HG03378 (cell line): Measurements from ENCODE around the gene NCAPG2.

ENCODE experiments used
- ATAC-seq: cut with Tn5 transposase; IDR thresholded peaks from one replicate; pipeline ENCODE4 v1.9.1; 2021; ENCODE audit warnings: mild to moderate bottlenecking, moderate library complexity; ENCODE audit not compliant: unreplicated experiment

The NCAPG2 gene

DNA sequence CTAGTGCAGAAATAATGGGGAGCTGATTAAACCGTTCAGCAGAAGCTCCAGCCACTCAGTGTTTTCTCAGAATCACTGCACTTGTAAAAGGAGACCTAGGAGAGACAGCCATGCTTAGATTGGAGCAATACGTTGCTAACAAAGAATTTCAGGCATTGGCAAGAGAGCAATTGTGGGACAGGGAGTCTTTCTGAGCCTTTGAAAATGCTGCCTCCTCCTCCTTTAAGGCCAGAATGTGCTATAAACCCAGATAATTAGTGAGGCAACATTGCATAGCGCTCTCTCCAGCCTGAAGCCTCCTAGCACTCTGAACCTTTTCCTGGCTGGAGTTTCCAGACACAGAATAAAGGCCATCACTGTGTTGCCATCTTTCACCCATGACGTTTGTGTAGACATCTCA, 98.5 kb downstream of the NCAPG2 start:
- no peak for ATAC-seq

DNA sequence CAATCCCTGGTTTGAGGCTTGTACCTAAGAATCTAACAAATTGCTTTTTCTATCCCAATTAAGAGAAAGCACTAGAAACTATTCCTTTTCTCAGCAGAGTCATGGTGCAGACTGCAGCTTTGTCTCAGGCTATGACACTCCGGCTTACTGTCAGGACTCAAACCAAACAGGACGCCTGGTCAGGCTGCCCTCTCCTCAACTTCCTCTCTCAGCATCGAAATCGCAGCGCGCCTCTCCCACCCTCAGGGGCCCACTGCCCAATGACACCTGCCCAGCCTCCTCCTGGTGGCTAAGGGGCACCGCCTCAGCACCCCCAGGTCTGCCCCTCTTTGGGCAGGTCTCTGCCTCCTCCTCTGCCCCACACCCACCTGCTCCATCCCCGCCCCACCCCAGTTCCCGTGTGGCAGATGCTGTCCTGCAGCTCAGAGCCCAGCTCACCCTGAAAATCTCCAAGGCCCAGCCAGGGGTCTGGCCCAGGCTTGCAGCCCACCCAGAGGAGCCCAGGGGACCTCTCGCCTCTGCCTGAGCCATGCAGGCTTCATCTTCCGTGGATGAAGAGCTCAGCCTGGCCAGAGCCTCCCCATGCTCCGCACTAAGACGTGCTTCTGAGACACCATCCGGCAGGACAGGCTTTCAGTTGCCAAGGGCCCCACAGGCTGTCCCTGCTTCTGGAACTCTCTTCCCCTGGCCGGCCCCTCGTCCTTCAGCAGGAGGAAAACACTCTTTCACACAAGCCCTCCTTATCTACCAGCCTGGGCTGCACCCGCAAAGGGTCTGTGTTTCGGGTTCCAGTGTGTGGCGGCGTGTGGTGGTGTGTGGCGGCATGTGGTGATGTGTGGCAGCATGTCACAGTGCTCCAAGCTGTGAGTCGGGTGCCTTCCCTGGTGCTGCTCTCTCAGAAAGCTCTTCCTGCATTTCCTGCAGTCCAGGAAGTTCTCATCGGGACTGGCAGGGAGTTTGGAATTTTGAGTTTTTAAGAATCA, 100.5 kb downstream of the NCAPG2 start:
- no peak for ATAC-seq

DNA sequence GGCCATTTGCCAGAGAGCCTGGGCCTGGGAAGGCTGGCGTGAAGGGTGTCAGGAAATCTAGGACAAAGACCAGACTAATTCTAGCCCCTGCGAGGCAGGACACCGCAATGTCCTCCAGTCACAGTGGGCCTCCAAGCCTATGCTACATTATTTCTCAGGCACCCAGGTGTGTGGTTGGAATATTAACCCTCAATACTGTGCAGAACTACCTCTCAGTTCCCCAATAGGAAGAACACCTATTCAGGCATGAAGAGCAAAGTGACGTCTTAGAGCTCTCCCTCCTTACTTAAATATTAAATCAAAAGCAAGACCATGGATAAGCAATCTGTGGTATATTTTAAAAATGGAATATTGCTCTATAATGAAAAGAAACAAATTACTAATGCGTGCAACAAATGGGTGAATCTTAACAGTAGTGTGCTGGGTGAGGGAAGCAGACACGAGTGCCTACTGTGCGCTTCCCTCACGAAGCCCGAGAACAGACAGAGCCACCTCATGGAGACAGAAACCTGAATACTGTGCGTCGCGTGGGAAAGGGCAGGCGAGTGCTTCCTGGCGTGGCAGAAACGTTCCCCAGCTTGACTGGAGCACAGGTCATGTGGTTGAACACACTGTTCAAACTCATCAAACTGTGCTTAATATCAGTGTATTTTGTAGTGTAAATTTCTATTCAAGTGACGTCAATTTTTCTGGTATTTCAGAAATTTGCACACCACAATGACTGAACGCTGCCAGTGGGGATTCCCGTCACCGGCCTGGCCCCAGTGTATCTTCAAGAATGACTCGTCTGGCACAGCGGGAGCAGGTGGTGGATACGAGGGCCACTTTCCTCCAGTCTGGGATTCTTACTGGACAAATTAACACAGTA, 101.5 kb downstream of the NCAPG2 start:
- peak; percentile 52 for ATAC-seq

DNA sequence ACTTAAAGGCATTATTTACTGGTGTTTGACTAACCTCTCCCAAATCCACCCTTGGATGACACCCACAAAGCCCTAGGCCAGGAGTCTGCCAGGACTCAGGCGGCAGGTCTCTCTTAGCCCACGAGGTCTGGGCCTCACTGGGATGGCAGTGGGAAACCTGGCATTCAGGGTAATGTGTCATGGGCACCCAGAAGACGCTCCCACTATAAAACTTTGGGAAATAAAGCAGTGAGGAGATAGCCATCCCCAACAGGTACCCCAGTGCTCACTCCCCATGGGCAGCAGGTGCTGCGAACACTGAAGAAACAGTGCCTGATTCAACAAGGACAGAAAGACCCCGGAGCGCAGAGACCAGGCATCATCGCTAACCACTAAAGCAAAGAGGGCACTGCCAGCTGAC, 102.6 kb downstream of the NCAPG2 start:
- ATAC-seq = no peak

DNA sequence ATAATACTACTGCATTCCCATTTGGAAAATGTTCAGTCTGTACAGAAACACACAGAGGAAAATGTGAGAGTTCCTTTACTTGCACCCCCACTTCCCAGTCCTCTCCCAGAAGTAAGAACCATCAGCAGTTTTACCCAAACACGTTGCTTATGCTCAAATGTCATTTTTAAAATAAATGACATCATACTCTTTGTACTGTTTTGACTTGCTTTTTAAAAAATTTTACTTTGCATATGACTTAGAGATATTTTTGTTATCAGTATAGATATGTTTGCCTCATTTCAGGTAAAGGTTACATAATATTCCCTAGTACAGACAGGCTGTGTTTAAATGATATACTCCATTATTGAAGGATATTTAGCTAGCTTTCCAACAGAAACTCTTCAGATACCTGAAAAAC, 103.5 kb downstream of the NCAPG2 start:
- no peak for ATAC-seq

DNA sequence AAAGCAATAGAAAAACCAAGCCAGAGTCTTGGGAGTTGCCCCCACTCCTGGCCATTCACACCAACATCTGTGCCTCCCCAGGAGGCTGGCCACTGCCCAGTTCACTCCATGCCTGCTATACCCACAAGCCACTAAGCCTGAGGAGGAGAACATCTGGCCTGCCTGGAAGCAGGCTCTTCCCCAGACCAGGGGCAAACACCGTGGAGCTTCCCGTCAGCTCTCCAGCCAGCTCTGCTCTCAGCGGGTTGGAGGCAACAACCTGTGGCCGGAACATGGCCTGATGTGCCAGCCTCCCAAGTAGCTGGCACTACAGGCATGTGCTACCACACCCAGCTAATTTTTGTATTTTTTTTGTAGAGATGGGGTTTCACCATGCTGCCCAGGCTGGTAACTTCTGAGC, 107.9 kb downstream of the NCAPG2 start:
- no peak for ATAC-seq

DNA sequence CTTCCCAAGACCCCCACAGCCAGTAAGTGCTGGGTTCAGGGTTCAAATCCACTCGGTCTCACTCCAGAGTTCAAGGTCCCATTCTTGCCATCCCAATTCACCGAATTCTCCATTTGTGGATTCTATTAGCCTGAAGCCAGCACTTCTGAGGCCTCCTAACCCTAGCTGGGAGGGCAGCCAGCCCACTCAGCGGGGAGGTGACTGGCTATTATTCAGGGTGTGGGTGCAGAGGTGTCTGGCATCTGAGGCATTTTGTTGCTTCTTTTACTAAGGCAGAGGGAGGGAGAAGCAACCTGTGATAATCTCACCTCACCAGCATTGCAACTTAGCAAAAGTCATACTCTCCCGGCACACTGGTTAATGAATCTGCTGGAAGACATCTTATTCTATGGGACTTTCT, 108.3 kb downstream of the NCAPG2 start:
- no peak for ATAC-seq

- no peak for ATAC-seq
These were observed 109.5 kb downstream of the NCAPG2 start for GRCh38 chr7:158595068-158595467.

DNA sequence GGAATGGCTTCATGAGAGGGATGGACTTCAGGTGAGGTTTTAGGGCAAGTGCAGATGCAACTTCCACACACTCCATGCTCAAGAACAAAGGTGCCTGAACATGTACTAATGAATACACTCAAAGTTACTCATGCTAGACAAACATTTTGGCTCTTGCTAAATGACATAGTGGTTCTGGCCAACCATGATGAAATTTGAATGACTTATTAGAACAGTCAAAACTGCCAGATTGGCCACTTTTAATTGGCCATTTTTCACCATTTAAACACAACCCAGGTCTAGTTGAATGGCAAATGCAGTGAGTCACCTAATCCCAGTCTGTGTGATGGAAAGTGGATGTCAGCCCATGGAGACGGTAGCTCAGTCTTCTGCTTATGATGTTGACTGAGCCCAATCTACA, 112.1 kb downstream of the NCAPG2 start:
- ATAC-seq = no peak

GRCh38 chr7:158591944-158592343, 112.7 kb downstream of the NCAPG2 start:
- no peak for ATAC-seq

- no peak for ATAC-seq
These were observed 114.4 kb downstream of the NCAPG2 start for GRCh38 chr7:158590181-158590530.

DNA sequence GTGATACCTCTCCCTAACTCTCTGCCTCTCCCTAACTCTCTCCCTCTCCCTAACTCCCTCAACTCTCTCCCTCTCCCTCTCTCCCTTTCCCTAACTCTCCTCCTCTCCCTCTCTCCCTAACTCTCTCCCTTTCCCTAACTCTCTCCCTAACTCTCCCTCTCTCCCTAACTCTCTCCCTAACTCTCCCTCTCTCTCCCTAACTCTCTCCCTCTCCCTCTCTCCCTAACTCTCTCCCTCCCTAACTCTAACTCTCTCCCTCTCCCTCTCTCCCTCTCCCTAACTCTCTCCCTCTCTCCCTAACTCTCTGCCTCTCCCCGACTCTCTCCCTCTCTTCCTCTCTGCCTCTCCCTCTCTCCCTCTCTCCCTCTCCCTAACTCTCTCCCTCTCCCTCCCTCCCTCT, 115.0 kb downstream of the NCAPG2 start:
- no peak for ATAC-seq

GRCh38 chr7:158588878-158589442, 115.6 kb downstream of the NCAPG2 start:
- no peak for ATAC-seq

GRCh38 chr7:158588085-158588877, 116.3 kb downstream of the NCAPG2 start:
- no peak for ATAC-seq

DNA sequence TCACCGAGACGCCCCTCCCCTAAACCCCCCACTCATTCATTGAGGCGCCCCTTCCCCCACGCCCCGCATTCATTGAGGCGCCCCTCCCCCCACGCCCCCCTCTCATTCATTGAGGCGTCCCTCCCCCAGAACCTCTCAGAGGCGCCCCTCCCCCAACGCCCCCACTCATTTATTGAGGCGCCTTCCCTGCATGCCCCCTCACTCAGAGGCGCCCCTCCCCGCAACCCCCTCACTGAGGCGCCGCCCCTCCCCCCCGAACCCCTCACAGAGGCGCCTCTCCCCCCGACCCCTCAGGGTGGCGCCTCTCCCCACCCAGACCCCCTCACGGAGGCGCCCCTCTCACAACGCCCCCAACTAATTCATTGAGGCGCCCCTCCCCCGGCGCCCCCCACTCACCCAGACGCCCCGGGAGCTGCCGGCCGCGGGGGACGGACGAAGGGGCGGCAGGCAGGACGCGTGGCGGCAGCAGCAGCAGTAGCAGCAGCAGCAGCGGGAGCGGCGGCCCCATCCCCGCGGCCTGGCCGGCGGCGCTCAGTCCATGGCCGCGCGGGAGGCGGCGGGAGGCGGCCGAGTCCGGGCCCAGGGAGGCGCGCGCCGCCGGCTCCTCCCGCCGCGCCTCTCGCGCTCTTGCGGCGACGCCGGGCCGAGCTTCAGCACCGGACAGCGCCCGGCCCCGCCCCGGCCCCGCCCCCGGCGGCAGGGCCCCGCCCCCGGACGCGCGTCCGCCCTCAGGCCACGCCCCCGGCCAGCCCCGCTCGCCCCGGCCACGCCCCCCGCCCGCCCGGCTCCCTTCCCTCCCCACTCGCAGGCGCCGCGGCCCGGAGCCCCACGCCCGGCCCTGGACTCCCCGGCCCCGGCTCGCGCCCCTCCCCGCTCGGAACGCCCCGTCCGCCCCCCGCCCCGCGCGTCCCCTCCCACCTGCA, 117.2 kb downstream of the NCAPG2 start, which contains the start of gene PTPRN2:
TSS of gene PTPRN2 (minus strand) at position 662 of the 923 bp plus-strand sequence.
- no peak for ATAC-seq

DNA sequence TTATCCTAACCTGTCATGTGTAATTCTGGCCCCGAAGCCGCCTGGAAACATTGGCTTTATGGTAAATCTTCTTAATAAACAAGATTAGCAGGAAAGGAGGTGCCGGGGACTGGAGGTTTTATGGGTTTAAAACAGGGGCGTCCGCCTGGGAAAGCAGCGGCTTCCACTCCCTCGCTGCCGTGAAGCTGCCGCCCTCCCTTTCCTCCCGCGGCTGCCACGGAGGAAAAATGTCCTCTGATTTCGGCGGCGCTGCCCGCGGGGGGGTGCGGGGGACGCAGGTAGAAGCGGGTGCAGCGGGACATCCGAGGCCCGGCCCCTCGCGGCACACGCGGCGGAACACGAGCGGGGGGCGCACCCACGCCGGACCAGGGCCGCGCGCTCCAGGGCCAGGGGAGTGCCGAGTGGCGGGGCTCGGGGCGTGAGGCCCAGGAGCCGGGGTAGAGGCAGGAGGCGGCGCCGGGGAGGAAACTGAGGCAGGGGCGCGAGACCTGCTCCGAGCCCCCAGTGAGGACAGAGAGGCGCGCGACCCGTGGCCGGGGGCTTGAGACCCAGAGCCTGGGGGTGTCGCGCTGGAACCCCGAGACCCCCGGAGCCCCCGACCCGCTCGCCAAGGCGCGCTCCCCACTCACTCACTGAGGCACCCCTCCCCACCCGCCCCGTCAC, 118.0 kb downstream of the NCAPG2 start:
- no peak for ATAC-seq

- ATAC-seq = no peak
These were observed 118.7 kb downstream of the NCAPG2 start for GRCh38 chr7:158585721-158586498.

DNA sequence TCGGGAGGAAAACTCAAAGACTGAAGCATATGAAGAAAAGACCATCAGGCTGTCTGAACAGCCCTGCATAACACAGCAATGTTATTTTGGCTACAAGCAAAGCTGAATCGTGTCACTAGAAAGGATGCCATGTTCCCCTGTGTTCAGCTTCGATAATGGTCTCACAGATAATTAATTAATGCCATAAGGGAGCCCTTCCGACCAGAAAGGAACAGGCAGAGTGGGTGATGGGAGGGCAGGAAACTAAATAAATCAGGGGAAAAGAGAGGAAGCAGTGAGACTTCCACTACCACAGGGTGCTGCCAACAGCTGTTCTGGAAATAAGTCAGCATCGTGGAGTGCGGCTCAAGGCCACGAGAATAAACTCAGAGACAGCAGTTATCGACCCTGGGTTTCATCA, 120.2 kb downstream of the NCAPG2 start:
- no peak for ATAC-seq
